GM19099 (cell line): ENCODE data around the gene SNRPE.

Experiments
- POLR2A ChIP-seq: IDR thresholded peaks from 3 replicates; pipeline ENCODE4 v1.6.1; 2011; ENCODE audit warnings: low read depth; ENCODE audit not compliant: insufficient read length; ENCODE audit errors: extremely low read depth

SNRPE gene

GRCh38 chr1:203867802-203868201 lies 6.4 kb downstream of the SNRPE start:
- TF ChIP-seq POLR2A = no peak

GRCh38 chr1:203870245-203870644 lies 8.8 kb downstream of the SNRPE start:
- no peak for TF ChIP-seq POLR2A

- TF ChIP-seq POLR2A = no peak
Observed at GRCh38 chr1:203871114-203871880, 9.9 kb downstream of the SNRPE start.

GRCh38 chr1:203873094-203873493 lies 11.7 kb downstream of the SNRPE start:
- no peak for TF ChIP-seq POLR2A

- TF ChIP-seq POLR2A = no peak
Observed at GRCh38 chr1:203878422-203878821, 17.0 kb downstream of the SNRPE start.

GRCh38 chr1:203880606-203881005 lies 19.2 kb downstream of the SNRPE start:
- no peak for TF ChIP-seq POLR2A

GRCh38 chr1:203888807-203889251 lies 27.4 kb downstream of the SNRPE start:
- no peak for TF ChIP-seq POLR2A

GRCh38 chr1:203891950-203892349 lies 30.6 kb downstream of the SNRPE start:
- TF ChIP-seq POLR2A = no peak

- no peak for TF ChIP-seq POLR2A
Observed at GRCh38 chr1:203898458-203899352, 37.3 kb downstream of the SNRPE start.

GRCh38 chr1:203899353-203899716 lies 37.9 kb downstream of the SNRPE start:
- TF ChIP-seq POLR2A = no peak

GRCh38 chr1:203899869-203900714 lies 38.7 kb downstream of the SNRPE start:
- no peak for TF ChIP-seq POLR2A

- no peak for TF ChIP-seq POLR2A
Observed at GRCh38 chr1:203901581-203901980, 40.2 kb downstream of the SNRPE start.

GRCh38 chr1:203905275-203905674 lies 43.9 kb downstream of the SNRPE start:
- no peak for TF ChIP-seq POLR2A

- no peak for TF ChIP-seq POLR2A
Observed at GRCh38 chr1:203906932-203907331, 45.5 kb downstream of the SNRPE start.

- TF ChIP-seq POLR2A = no peak
Observed at GRCh38 chr1:203907901-203908300, 46.5 kb downstream of the SNRPE start.
